HepG2 (cell line): ENCODE data around the gene ZDHHC7. TPM values are rescaled to one million over a fixed set of nuclear protein-coding genes. Genes with fewer than 3 reads are reported as not detected.

Experiments
- ADNP ChIP-seq: sonication (generic); formaldehyde crosslinking; IDR thresholded peaks from 2 replicates; pipeline ENCODE4 v1.4.0; 2020; ENCODE audit warnings: missing genetic modification reagents
- ARNTL ChIP-seq: sonication (generic); formaldehyde crosslinking; IDR thresholded peaks from 2 replicates; pipeline ENCODE4 v1.4.0; 2020; ENCODE audit warnings: mild to moderate bottlenecking, missing genetic modification reagents
- ATRX ChIP-seq: sonication (generic); formaldehyde crosslinking; IDR thresholded peaks from 2 replicates; pipeline ENCODE4 v1.4.0; 2020; ENCODE audit warnings: missing genetic modification reagents, borderline replicate concordance
- CEBPG ChIP-seq: IDR thresholded peaks from 2 replicates; pipeline ENCODE4 v1.6.1; 2016
- DNMT3B ChIP-seq: conservative IDR thresholded peaks from 2 replicates; pipeline ENCODE4 v1.6.1; 2016; ENCODE audit warnings: missing biosample characterization, control low read depth
- EHMT2 ChIP-seq: fragments of 200-600 bp; sonication (generic); IDR thresholded peaks from 2 replicates; pipeline ENCODE4 v1.7.0; 2017; ENCODE audit warnings: antibody characterized with exemption, low read depth, low read length, borderline replicate concordance
- EZH2 ChIP-seq: conservative IDR thresholded peaks from 2 replicates; pipeline ENCODE4 v1.6.1; 2012; ENCODE audit warnings: mild to moderate bottlenecking, low read depth, low read length, moderate library complexity
- KLF11 ChIP-seq: IDR thresholded peaks from 2 replicates; pipeline ENCODE4 v1.6.1; 2016; ENCODE audit warnings: missing compliant biosample characterization
- MTF1 ChIP-seq: sonication (generic); formaldehyde crosslinking; IDR thresholded peaks from 2 replicates; pipeline ENCODE4 v1.5.0; 2020; ENCODE audit warnings: missing genetic modification reagents
- PAX8 ChIP-seq: sonication (generic); formaldehyde crosslinking; IDR thresholded peaks from 2 replicates; pipeline ENCODE4 v1.8.0; 2022; ENCODE audit warnings: mild to moderate bottlenecking, missing genetic modification reagents, borderline replicate concordance
- PRMT3 ChIP-seq: sonication (generic); formaldehyde crosslinking; IDR thresholded peaks from 2 replicates; pipeline ENCODE4 v1.8.1; 2022; ENCODE audit warnings: low read depth, mild to moderate bottlenecking, moderate library complexity, missing genetic modification reagents, borderline replicate concordance
- SOX5 ChIP-seq: IDR thresholded peaks from 2 replicates; pipeline ENCODE4 v1.6.1; 2016; ENCODE audit warnings: borderline replicate concordance
- TBX2 ChIP-seq: sonication (generic); formaldehyde crosslinking; IDR thresholded peaks from 2 replicates; pipeline ENCODE4 v1.5.0; 2020; ENCODE audit warnings: missing genetic modification reagents, mild to moderate bottlenecking, borderline replicate concordance
- ZBTB7B ChIP-seq: sonication (generic); formaldehyde crosslinking; IDR thresholded peaks from 2 replicates; pipeline ENCODE4 v1.4.0; 2020; ENCODE audit warnings: missing genetic modification reagents
- ZKSCAN5 ChIP-seq: sonication (generic); formaldehyde crosslinking; IDR thresholded peaks from 2 replicates; pipeline ENCODE4 v1.5.1; 2020; ENCODE audit warnings: mild to moderate bottlenecking, missing genetic modification reagents
- ZNF12 ChIP-seq: sonication (generic); formaldehyde crosslinking; IDR thresholded peaks from 2 replicates; pipeline ENCODE4 v1.5.0; 2020; ENCODE audit warnings: missing genetic modification reagents
- ZNF260 ChIP-seq: sonication (generic); formaldehyde crosslinking; IDR thresholded peaks from 2 replicates; pipeline ENCODE4 v1.4.0; 2020; ENCODE audit warnings: missing genetic modification reagents, low read depth, mild to moderate bottlenecking, borderline replicate concordance
- ZNF33A ChIP-seq: sonication (generic); formaldehyde crosslinking; IDR thresholded peaks from 2 replicates; pipeline ENCODE4 v1.5.1; 2020; ENCODE audit warnings: missing genetic modification reagents, mild to moderate bottlenecking, moderate library complexity, borderline replicate concordance
- ZNF557 ChIP-seq: sonication (generic); formaldehyde crosslinking; IDR thresholded peaks from 2 replicates; pipeline ENCODE4 v1.4.0; 2020; ENCODE audit warnings: missing genetic modification reagents
- ZNF670 ChIP-seq: sonication (generic); formaldehyde crosslinking; IDR thresholded peaks from 2 replicates; pipeline ENCODE4 v1.8.0; 2022; ENCODE audit warnings: mild to moderate bottlenecking, missing genetic modification reagents, borderline replicate concordance
- ZNF777 ChIP-seq: sonication (generic); formaldehyde crosslinking; IDR thresholded peaks from 2 replicates; pipeline ENCODE4 v1.4.0; 2020; ENCODE audit warnings: missing genetic modification reagents
- ZNF839 ChIP-seq: sonication (generic); formaldehyde crosslinking; IDR thresholded peaks from 2 replicates; pipeline ENCODE4 v1.4.0; 2020; ENCODE audit warnings: missing genetic modification reagents, mild to moderate bottlenecking, borderline replicate concordance
- polyA plus RNA-seq, 8 experiments: library from polyadenylated mRNA; depleted of rRNA in 3 of 8; stranded (reverse) in 7 of 8; unstranded in 1 of 8; fragments of >200 nt; fragmentation: Illumina TruSeq in 4 of 8; extraction: Trizol in 4 of 8; gene quantifications; 2 replicates each; pipeline versions ENCODE4 v1.2.1 to v1.2.3, GENCODE V29; 2011 to 2016; ENCODE audit warnings: low read depth in 4 of 8, missing spikeins in 1 of 8, mixed read lengths in 1 of 8; ENCODE audit not compliant: insufficient read depth in 1 of 8
- total RNA-seq, 5 experiments: library from RNA; depleted of rRNA; stranded (reverse); fragments of >200 nt; fragmentation: Illumina TruSeq; extraction: Trizol; gene quantifications; 2 replicates each; pipeline ENCODE4 v1.2.3, GENCODE V29; 2016; ENCODE audit warnings: low read depth in 1 of 5
- TF ChIP-seq, protein P1 (sequence below): sonication (generic); formaldehyde crosslinking; IDR thresholded peaks from 2 replicates; pipeline ENCODE4 v1.4.0; 2020; ENCODE audit warnings: missing genetic modification reagents
- TF ChIP-seq, protein P2 (sequence below): sonication (generic); formaldehyde crosslinking; IDR thresholded peaks from 2 replicates; pipeline ENCODE4 v1.5.1; 2020; ENCODE audit warnings: missing genetic modification reagents, mild to moderate bottlenecking, borderline replicate concordance
- TF ChIP-seq, protein P3 (sequence below): sonication (generic); formaldehyde crosslinking; IDR thresholded peaks from 2 replicates; pipeline ENCODE4 v1.9.0; 2021; ENCODE audit warnings: missing genetic modification reagents, borderline replicate concordance

Gene ZDHHC7
- total and polyA plus RNA-seq, 2 of the 13 experiments (the other 11 are each of a cell fraction or from before 2014, with no cell fraction given) = 46.8 to 67.6 TPM

DNA sequence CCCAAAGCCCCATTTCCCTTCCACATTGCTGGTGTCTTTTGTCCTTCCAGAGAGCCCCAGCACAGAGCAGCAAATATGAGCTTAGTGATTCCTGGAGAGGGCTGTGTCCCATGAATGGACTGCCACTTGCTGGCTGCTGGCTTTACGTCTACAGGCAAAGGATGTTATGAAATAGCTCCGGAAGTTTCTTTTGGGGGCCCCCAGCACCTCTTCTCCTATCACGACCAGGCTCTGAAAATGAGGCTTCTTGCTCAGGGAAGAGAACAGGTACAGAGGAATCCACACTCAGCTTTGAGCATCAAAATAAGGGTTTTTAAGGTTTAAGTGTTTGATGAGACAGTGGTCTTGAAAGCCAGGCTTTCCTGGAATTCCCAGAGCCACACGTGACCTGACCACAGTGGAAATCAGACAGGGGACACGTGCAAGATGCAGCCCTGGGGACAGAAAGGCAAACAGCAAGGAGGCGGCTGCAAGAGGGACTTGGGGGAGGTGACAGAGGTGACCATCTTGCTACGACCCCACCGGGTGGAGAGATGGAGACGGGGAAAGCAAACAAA lies 58.1 kb downstream of the ZDHHC7 start (continued):
- TF ChIP-seq ATRX (CRISPR knock-in tag) (no peak), ZNF557 (CRISPR knock-in tag) (no peak), ADNP (no peak), ARNTL (CRISPR knock-in tag) (0 out of 2 replicates have a peak, but pooled peaks have one; percentile 31), ZNF33A (CRISPR knock-in tag) (no peak), PAX8 (no peak), PRMT3 (CRISPR knock-in tag) (no peak), TBX2 (CRISPR knock-in tag) (no peak), ZNF777 (CRISPR knock-in tag) (peak; percentile 28; the same call in 1 of the 2 replicates), EZH2 (no peak), ZNF670 (CRISPR knock-in tag) (no peak), ZNF260 (CRISPR knock-in tag) (no peak), ZKSCAN5 (CRISPR knock-in tag) (0 out of 2 replicates have a peak, but pooled peaks have one; percentile 3), MTF1 (CRISPR knock-in tag) (no peak), SOX5 (CRISPR knock-in tag) (peak; percentile 22; the same call in 1 of the 2 replicates), KLF11 (CRISPR knock-in tag) (no peak), DNMT3B (CRISPR knock-in tag) (0 out of 2 replicates have a peak, but pooled peaks have one; percentile 46), CEBPG (peak; percentile 23; the same call in 1 of the 2 replicates), EHMT2 (no peak), ZNF12 (CRISPR knock-in tag) (no peak), ZBTB7B (CRISPR knock-in tag) (peak; percentile 26; the same call in 1 of the 2 replicates), ZNF839 (CRISPR knock-in tag) (no peak)
- TF ChIP-seq, protein P1, sequence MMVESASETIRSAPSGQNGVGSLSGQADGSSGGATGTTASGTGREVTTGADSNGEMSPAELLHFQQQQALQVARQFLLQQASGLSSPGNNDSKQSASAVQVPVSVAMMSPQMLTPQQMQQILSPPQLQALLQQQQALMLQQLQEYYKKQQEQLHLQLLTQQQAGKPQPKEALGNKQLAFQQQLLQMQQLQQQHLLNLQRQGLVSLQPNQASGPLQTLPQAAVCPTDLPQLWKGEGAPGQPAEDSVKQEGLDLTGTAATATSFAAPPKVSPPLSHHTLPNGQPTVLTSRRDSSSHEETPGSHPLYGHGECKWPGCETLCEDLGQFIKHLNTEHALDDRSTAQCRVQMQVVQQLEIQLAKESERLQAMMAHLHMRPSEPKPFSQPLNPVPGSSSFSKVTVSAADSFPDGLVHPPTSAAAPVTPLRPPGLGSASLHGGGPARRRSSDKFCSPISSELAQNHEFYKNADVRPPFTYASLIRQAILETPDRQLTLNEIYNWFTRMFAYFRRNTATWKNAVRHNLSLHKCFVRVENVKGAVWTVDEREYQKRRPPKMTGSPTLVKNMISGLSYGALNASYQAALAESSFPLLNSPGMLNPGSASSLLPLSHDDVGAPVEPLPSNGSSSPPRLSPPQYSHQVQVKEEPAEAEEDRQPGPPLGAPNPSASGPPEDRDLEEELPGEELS (CRISPR knock-in tag) = peak; percentile 42
- TF ChIP-seq, protein P2, sequence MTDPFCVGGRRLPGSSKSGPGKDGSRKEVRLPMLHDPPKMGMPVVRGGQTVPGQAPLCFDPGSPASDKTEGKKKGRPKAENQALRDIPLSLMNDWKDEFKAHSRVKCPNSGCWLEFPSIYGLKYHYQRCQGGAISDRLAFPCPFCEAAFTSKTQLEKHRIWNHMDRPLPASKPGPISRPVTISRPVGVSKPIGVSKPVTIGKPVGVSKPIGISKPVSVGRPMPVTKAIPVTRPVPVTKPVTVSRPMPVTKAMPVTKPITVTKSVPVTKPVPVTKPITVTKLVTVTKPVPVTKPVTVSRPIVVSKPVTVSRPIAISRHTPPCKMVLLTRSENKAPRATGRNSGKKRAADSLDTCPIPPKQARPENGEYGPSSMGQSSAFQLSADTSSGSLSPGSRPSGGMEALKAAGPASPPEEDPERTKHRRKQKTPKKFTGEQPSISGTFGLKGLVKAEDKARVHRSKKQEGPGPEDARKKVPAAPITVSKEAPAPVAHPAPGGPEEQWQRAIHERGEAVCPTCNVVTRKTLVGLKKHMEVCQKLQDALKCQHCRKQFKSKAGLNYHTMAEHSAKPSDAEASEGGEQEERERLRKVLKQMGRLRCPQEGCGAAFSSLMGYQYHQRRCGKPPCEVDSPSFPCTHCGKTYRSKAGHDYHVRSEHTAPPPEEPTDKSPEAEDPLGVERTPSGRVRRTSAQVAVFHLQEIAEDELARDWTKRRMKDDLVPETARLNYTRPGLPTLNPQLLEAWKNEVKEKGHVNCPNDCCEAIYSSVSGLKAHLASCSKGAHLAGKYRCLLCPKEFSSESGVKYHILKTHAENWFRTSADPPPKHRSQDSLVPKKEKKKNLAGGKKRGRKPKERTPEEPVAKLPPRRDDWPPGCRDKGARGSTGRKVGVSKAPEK (CRISPR knock-in tag) = no peak
- TF ChIP-seq, protein P3, sequence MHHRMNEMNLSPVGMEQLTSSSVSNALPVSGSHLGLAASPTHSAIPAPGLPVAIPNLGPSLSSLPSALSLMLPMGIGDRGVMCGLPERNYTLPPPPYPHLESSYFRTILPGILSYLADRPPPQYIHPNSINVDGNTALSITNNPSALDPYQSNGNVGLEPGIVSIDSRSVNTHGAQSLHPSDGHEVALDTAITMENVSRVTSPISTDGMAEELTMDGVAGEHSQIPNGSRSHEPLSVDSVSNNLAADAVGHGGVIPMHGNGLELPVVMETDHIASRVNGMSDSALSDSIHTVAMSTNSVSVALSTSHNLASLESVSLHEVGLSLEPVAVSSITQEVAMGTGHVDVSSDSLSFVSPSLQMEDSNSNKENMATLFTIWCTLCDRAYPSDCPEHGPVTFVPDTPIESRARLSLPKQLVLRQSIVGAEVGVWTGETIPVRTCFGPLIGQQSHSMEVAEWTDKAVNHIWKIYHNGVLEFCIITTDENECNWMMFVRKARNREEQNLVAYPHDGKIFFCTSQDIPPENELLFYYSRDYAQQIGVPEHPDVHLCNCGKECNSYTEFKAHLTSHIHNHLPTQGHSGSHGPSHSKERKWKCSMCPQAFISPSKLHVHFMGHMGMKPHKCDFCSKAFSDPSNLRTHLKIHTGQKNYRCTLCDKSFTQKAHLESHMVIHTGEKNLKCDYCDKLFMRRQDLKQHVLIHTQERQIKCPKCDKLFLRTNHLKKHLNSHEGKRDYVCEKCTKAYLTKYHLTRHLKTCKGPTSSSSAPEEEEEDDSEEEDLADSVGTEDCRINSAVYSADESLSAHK (CRISPR knock-in tag) = no peak
